Subcutaneous adipose tissue (tissue), 4 donors: ENCODE measurements around the gene ADAMTS12. TPM values are rescaled to one million over a fixed set of nuclear protein-coding genes. Genes with fewer than 3 reads are reported as not detected.

ENCODE experiments used
- CTCF ChIP-seq: fragments of 450-650 bp; IDR thresholded peaks from one replicate; pipeline ENCODE4 v1.5.1; 2016; ENCODE audit warnings: low read depth, mild to moderate bottlenecking, control low read depth, antibody characterized with exemption, moderate library complexity
- total RNA-seq, 4 donors: library from RNA; depleted of rRNA; stranded (reverse); fragments of >200 nt; gene quantifications; one replicate each; pipeline ENCODE4 v1.1.0, GENCODE V29; 2016

The ADAMTS12 gene
- total RNA-seq, 4 donors from 2014 or later = 13.8 to 49.4 (median 20.2) TPM

GRCh38 chr5:33855396-33855795, 36.4 kb downstream of the ADAMTS12 start:
- TF ChIP-seq CTCF = no peak

- no peak for TF ChIP-seq CTCF
Measured at GRCh38 chr5:33854733-33855151, 37.0 kb downstream of the ADAMTS12 start.

- TF ChIP-seq CTCF = no peak
Measured at GRCh38 chr5:33852837-33853236, 39.0 kb downstream of the ADAMTS12 start.

GRCh38 chr5:33852319-33852718, 39.5 kb downstream of the ADAMTS12 start:
- no peak for TF ChIP-seq CTCF

GRCh38 chr5:33850100-33850594, 41.6 kb downstream of the ADAMTS12 start:
- TF ChIP-seq CTCF = no peak

GRCh38 chr5:33848554-33848953, 43.2 kb downstream of the ADAMTS12 start:
- no peak for TF ChIP-seq CTCF

GRCh38 chr5:33846851-33847250, 44.9 kb downstream of the ADAMTS12 start:
- no peak for TF ChIP-seq CTCF
